Adipose tissue (tissue), 3 donors: Measurements from ENCODE around the gene UBE2F. TPM values are rescaled to one million over a fixed set of nuclear protein-coding genes. Genes with fewer than 3 reads are reported as not detected.
"Not testable (repeated sequence)": the region's sequence is repeated elsewhere in the genome, so short reads cannot be mapped to it uniquely, and the experiment has no call there.

Experiments used
- H3K27ac ChIP-seq: one replicate; pipeline ENCODE4 v1.5.1; 2013; ENCODE audit warnings: low read depth, low read length
- WGBS, 3 donors: extraction: QIAGEN DNeasy Blood & Tissue Kit; methylation state at CpG; one replicate each; pipeline ENCODE4 v1.1.7; 2013; 5-methylcytosine and 5-hydroxymethylcytosine counted together
- polyA plus RNA-seq, 3 donors: library from polyadenylated mRNA; stranded (reverse); fragments of 200-250 nt; gene quantifications; one replicate each; pipeline ENCODE4 v1.2.3, GENCODE V29; 2013
- donor health status: healthy with polysubstance abuse.
- donor health status: Bipolar disorder and iron deficiency.
- donor health status: healthy.

UBE2F gene
- polyA plus RNA-seq, 3 donors: 46.8 to 72.0 (median 62.9) TPM

- H3K27ac ChIP-seq: no peak overlapping the region
- WGBS, 3 donors: 18 to 39% (median 27%) methylated on average over 11 of the region's 11 CpGs
These were observed 1.4 kb downstream of the UBE2F start for GRCh38 chr2:237968048-237968862.

- WGBS, 3 donors: 57 to 88% (median 62%) methylated on average over 4 of the region's 4 CpGs
- H3K27ac ChIP-seq: no peak overlapping the region
These were observed 4.8 kb downstream of the UBE2F start for GRCh38 chr2:237971661-237972060.

GRCh38 chr2:237972211-237972610, 5.4 kb downstream of the UBE2F start:
- 84 to 92% (median 85%) methylated on average over 3 of the region's 3 CpGs for WGBS, 3 donors
- no peak overlapping the region for H3K27ac ChIP-seq

GRCh38 chr2:237972936-237973335, 6.1 kb downstream of the UBE2F start:
- H3K27ac ChIP-seq: no peak overlapping the region
- 77 to 89% (median 85%) methylated on average over 10 of the region's 10 CpGs for WGBS, 3 donors

- 93 to 96% (median 94%) methylated on average over 2 of the region's 2 CpGs for WGBS, 3 donors
These were observed 10.6 kb downstream of the UBE2F start for GRCh38 chr2:237977380-237977779.

GRCh38 chr2:237978058-237978712, 11.4 kb downstream of the UBE2F start:
- no peak overlapping the region for H3K27ac ChIP-seq
- WGBS, 3 donors: 56 to 83% (median 66%) methylated on average over 8 of the region's 8 CpGs

More at GRCh38 chr2:237977380-237977779, 10.6 kb downstream of the UBE2F start:
- no peak overlapping the region for H3K27ac ChIP-seq

- WGBS, 3 donors: 85 to 92% (median 90%) methylated on average over 6 of the region's 6 CpGs
- no peak overlapping the region for H3K27ac ChIP-seq
These were observed 12.5 kb downstream of the UBE2F start for GRCh38 chr2:237979331-237979730.

GRCh38 chr2:237980087-237980486, 13.3 kb downstream of the UBE2F start:
- H3K27ac ChIP-seq: no peak overlapping the region
- 27 to 47% (median 30%) methylated on average over 1 of the region's 1 CpG for WGBS, 3 donors

- 54 to 63% (median 57%) methylated on average over 6 of the region's 6 CpGs for WGBS, 3 donors
- H3K27ac ChIP-seq: no peak overlapping the region
These were observed 13.9 kb downstream of the UBE2F start for GRCh38 chr2:237980751-237981150.

GRCh38 chr2:237981621-237982020, 14.8 kb downstream of the UBE2F start:
- H3K27ac ChIP-seq: not testable (repeated sequence)
- 86 to 96% (median 96%) methylated on average over 5 of the region's 5 CpGs for WGBS, 3 donors

GRCh38 chr2:237982039-237982725, 15.4 kb downstream of the UBE2F start:
- H3K27ac ChIP-seq: no peak overlapping the region
- 74 to 94% (median 91%) methylated on average over 9 of the region's 9 CpGs for WGBS, 3 donors

- 10 to 35% (median 21%) methylated on average over 2 of the region's 2 CpGs for WGBS, 3 donors
- H3K27ac ChIP-seq: no peak overlapping the region
These were observed 17.1 kb downstream of the UBE2F start for GRCh38 chr2:237983922-237984321.

- WGBS, 3 donors: 86 to 98% (median 97%) methylated on average over 3 of the region's 3 CpGs
- H3K27ac ChIP-seq: no peak overlapping the region
These were observed 20.5 kb downstream of the UBE2F start for GRCh38 chr2:237987268-237987667.

- WGBS, 3 donors: 97 to 100% (median 100%) methylated on average over 1 of the region's 1 CpG
- H3K27ac ChIP-seq: no peak overlapping the region
These were observed 26.9 kb downstream of the UBE2F start for GRCh38 chr2:237993701-237994100.

GRCh38 chr2:237995036-237995435, 28.2 kb downstream of the UBE2F start:
- 72 to 93% (median 91%) methylated on average over 2 of the region's 2 CpGs for whole genome bisulfite sequencing, 3 donors
- no peak overlapping the region for H3K27ac ChIP-seq

- no peak overlapping the region for H3K27ac ChIP-seq
- WGBS, 3 donors: 58 to 75% (median 73%) methylated on average over 9 of the region's 9 CpGs
These were observed 29.3 kb downstream of the UBE2F start for GRCh38 chr2:237996021-237996593.

- H3K27ac ChIP-seq: no peak overlapping the region
These were observed 30.7 kb downstream of the UBE2F start for GRCh38 chr2:237997521-237997920.

GRCh38 chr2:237998530-237998929, 31.7 kb downstream of the UBE2F start:
- H3K27ac ChIP-seq: no peak overlapping the region
- WGBS, 3 donors: 36 to 77% (median 70%) methylated on average over 4 of the region's 4 CpGs

More at GRCh38 chr2:237997521-237997920, 30.7 kb downstream of the UBE2F start:
- WGBS, 3 donors: 53 to 80% (median 70%) methylated on average over 4 of the region's 4 CpGs
